Smooth muscle cell (in vitro differentiated cells): Measurements from ENCODE around the gene COG4. TPM values are rescaled to one million over a fixed set of nuclear protein-coding genes. Genes with fewer than 3 reads are reported as not detected.

ENCODE experiments used
- DNase-seq: peaks from one replicate; lab custom pipeline; 2025; ENCODE audit not compliant: unreplicated experiment; lab: John Stamatoyannopoulos, UW
- H2AFZ ChIP-seq: fragments of 200-600 bp; sonication (generic); 2 replicates; pipeline ENCODE4 v1.6.0; 2016; ENCODE audit warnings: antibody characterized with exemption, low read depth, mild to moderate bottlenecking
- H3F3A ChIP-seq: fragments of 200-600 bp; sonication (generic); 2 replicates; pipeline ENCODE4 v1.6.0; 2017; ENCODE audit warnings: antibody characterized with exemption, low read depth
- H3K27ac ChIP-seq: fragments of 200-600 bp; sonication (generic); 2 replicates; pipeline ENCODE4 v1.5.1; 2016; ENCODE audit warnings: low read depth, mild to moderate bottlenecking
- H3K27me3 ChIP-seq: fragments of 200-600 bp; sonication (generic); 2 replicates; pipeline ENCODE4 v1.6.1; 2016; ENCODE audit warnings: low read depth, mild to moderate bottlenecking
- H3K36me3 ChIP-seq: fragments of 200-600 bp; sonication (generic); 2 replicates; pipeline ENCODE4 v1.5.1; 2016; ENCODE audit warnings: low read depth
- H3K4me1 ChIP-seq: fragments of 200-600 bp; sonication (generic); 2 replicates; pipeline ENCODE4 v1.5.1; 2016; ENCODE audit warnings: low read depth
- H3K4me2 ChIP-seq: fragments of 200-600 bp; sonication (generic); 2 replicates; pipeline ENCODE4 v1.6.0; 2016; ENCODE audit warnings: mild to moderate bottlenecking
- H3K4me3 ChIP-seq: fragments of 200-600 bp; sonication (generic); 2 replicates; pipeline ENCODE4 v1.5.1; 2016; ENCODE audit warnings: mild to moderate bottlenecking
- H3K79me2 ChIP-seq: fragments of 200-600 bp; sonication (generic); 2 replicates; pipeline ENCODE4 v1.6.0; 2016; ENCODE audit warnings: low read depth, mild to moderate bottlenecking
- H3K9ac ChIP-seq: fragments of 200-600 bp; sonication (generic); 2 replicates; pipeline ENCODE4 v1.6.0; 2016; ENCODE audit warnings: low read depth
- H3K9me3 ChIP-seq: fragments of 200-600 bp; sonication (generic); replicated peaks from 2 replicates; pipeline ENCODE4 v1.5.1; 2016; ENCODE audit warnings: low read depth
- H4K20me1 ChIP-seq: fragments of 200-600 bp; sonication (generic); 2 replicates; pipeline ENCODE4 v1.6.0; 2016; ENCODE audit warnings: low read depth
- CTCF ChIP-seq: fragments of 200-600 bp; sonication (generic); IDR thresholded peaks from 2 replicates; pipeline ENCODE4 v1.5.1; 2017; ENCODE audit warnings: borderline replicate concordance, mild to moderate bottlenecking, antibody characterized with exemption; ENCODE audit not compliant: insufficient read depth, poor library complexity, severe bottlenecking
- WGBS: methylation state at CpG from one replicate; pipeline ENCODE4 v1.1.7; 2016; ENCODE audit warnings: low lambda C conversion rate; 5-methylcytosine and 5-hydroxymethylcytosine counted together
- polyA plus RNA-seq: library from polyadenylated mRNA; unstranded; fragments of >200 nt; fragmentation: Nextera tagmentation; extraction: Ambion mirVana; gene quantifications from 2 replicates; pipeline ENCODE4 v1.2.1, GENCODE V29; 2016
- total RNA-seq: library from RNA; depleted of rRNA; stranded (reverse); fragments of >200 nt; gene quantifications from 2 replicates; pipeline ENCODE4 v1.2.3, GENCODE V29; 2014

The COG4 gene
- total and polyA plus RNA-seq, 2 experiments from 2014 or later: 49.4 to 61.9 TPM

GRCh38 chr16:70441406-70441990, 81.9 kb downstream of the COG4 start:
- Histone ChIP-seq H3K36me3 (no peaks in the 10 kb centered on the region), H3K4me1 (peaks cover 18% of the 10 kb centered on the region), H3K9me3 (no peaks in the 10 kb centered on the region), H3K4me2 (no peak overlapping the region), H3K4me3 (no peak overlapping the region), H3F3A (peaks cover 15% of the 10 kb centered on the region), H2AFZ (no peak overlapping the region), H4K20me1 (peaks cover 6% of the 10 kb centered on the region), H3K27ac (no peak overlapping the region), H3K9ac (no peak overlapping the region), H3K27me3 (no peaks in the 10 kb centered on the region), H3K79me2 (peaks cover 6% of the 10 kb centered on the region)
- DNase-seq: no peak
- 73% methylated on average over 8 of the region's 8 CpGs for WGBS
- no peak for TF ChIP-seq CTCF

- no peak overlapping the region for H3K4me3 ChIP-seq
Measured at GRCh38 chr16:70440009-70440692, 83.2 kb downstream of the COG4 start.

GRCh38 chr16:70438969-70439862, 84.1 kb downstream of the COG4 start, which contains the start of gene ST3GAL2:
Gene ST3GAL2 (minus strand): TSS chr16:70439100. CDS start chr16:70398530, 40,570 bp downstream.
- H3K9ac ChIP-seq: peak within 1 kb of the TSS; percentile 69
- H3K27ac ChIP-seq: peak within 1 kb of the TSS; percentile 82

More at GRCh38 chr16:70440009-70440692, 83.2 kb downstream of the COG4 start:
- no peak for DNase-seq
- peak overlapping the region; percentile 93 for H3K4me2 ChIP-seq
- no peak for TF ChIP-seq CTCF
- peaks cover 21% of the 10 kb centered on the region for H3K4me1 ChIP-seq
- peaks cover 23% of the 10 kb centered on the region for H3F3A ChIP-seq
- no peak overlapping the region for H3K27ac ChIP-seq
- H3K9ac ChIP-seq: no peak overlapping the region
- no peaks in the 10 kb centered on the region for H3K9me3 ChIP-seq
- H2AFZ ChIP-seq: peak overlapping the region; percentile 95
- 80% methylated on average over 11 of the region's 11 CpGs for WGBS
- H4K20me1 ChIP-seq: peaks cover 19% of the 10 kb centered on the region
- peaks cover 20% of the 10 kb centered on the region for H3K79me2 ChIP-seq
- H3K27me3 ChIP-seq: no peaks in the 10 kb centered on the region
- no peaks in the 10 kb centered on the region for H3K36me3 ChIP-seq

More at GRCh38 chr16:70438969-70439862, 84.1 kb downstream of the COG4 start, which contains the start of gene ST3GAL2:
- Histone ChIP-seq H3K4me2 (peak within 1 kb of the TSS; percentile 93), H4K20me1 (peaks cover 29% of the 10 kb centered on the region), H3K4me1 (peaks cover 21% of the 10 kb centered on the region), H3F3A (peaks cover 32% of the 10 kb centered on the region), H3K79me2 (peaks cover 29% of the 10 kb centered on the region), H3K9me3 (no peaks in the 10 kb centered on the region), H2AFZ (peak within 1 kb of the TSS; percentile 95), H3K36me3 (no peaks in the 10 kb centered on the region), H3K27me3 (no peaks in the 10 kb centered on the region), H3K4me3 (peak within 1 kb of the TSS; percentile 70)
- 3% methylated on average over 24 of the region's 86 CpGs for WGBS
- TF ChIP-seq CTCF: no peak
- DNase-seq: peak; percentile 88
